GM12864 (cell line): ENCODE results near the gene SERPINB12.

Experiments used
- DNase-seq: peaks from one replicate; pipeline ENCODE4 v3.0.0-alpha.2; 2011; ENCODE audit warnings: low read depth
- H3K4me3 ChIP-seq: 2 replicates; pipeline ENCODE4 v1.5.1; 2011; ENCODE audit warnings: mild to moderate bottlenecking, low read depth, low read length, control low read depth
- TF ChIP-seq, protein P1 (sequence below): IDR thresholded peaks from 2 replicates; pipeline ENCODE4 v1.5.1; 2011; ENCODE audit warnings: low read depth, mild to moderate bottlenecking, moderate library complexity, low read length, control low read depth, inconsistent platforms; ENCODE audit errors: missing control alignments

SERPINB12 gene

DNA sequence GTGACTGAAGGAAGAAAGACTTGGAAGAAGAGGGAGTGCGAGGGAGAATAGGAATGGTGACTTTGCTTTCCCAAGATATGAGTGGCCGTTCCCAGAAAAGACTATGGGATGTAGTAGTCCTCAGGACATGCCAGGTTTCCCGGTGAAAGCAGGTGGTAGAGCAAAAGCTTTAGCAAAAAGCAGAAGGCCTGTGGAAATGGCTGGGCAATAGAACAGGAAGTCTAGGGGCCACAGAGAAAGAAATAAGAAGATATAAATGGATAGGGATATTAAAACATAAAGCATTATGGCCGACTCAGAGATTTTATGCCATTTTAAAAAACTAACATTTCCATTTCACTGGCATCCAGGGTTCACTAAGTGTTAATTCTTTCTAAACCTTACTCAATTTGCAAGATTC lies 43.8 kb downstream of the SERPINB12 start:
- no peak for DNase-seq
- H3K4me3 ChIP-seq: no peak overlapping the region
- TF ChIP-seq, protein P1, sequence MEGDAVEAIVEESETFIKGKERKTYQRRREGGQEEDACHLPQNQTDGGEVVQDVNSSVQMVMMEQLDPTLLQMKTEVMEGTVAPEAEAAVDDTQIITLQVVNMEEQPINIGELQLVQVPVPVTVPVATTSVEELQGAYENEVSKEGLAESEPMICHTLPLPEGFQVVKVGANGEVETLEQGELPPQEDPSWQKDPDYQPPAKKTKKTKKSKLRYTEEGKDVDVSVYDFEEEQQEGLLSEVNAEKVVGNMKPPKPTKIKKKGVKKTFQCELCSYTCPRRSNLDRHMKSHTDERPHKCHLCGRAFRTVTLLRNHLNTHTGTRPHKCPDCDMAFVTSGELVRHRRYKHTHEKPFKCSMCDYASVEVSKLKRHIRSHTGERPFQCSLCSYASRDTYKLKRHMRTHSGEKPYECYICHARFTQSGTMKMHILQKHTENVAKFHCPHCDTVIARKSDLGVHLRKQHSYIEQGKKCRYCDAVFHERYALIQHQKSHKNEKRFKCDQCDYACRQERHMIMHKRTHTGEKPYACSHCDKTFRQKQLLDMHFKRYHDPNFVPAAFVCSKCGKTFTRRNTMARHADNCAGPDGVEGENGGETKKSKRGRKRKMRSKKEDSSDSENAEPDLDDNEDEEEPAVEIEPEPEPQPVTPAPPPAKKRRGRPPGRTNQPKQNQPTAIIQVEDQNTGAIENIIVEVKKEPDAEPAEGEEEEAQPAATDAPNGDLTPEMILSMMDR: no peak

DNA sequence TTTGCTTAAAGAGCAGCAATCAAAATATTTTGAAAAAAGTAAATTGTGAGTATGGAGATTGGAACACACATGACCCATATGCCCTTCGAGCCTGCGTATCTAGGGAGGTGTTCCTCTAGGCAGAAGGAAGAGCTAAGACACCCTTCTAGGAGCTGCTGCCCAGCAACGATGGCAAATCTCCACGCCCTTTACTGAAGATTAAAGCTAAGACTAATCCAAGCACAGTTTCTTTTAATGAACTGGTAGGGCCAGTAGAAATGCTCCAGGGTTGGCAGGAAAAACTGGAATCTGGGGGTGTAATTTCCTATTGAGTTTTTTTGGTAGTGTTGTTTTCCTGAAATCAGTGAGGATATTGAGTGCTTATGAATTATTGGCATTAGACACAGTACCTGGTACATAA lies 44.3 kb downstream of the SERPINB12 start:
- DNase-seq: no peak
- TF ChIP-seq, protein P1: no peak
- no peak overlapping the region for H3K4me3 ChIP-seq

DNA sequence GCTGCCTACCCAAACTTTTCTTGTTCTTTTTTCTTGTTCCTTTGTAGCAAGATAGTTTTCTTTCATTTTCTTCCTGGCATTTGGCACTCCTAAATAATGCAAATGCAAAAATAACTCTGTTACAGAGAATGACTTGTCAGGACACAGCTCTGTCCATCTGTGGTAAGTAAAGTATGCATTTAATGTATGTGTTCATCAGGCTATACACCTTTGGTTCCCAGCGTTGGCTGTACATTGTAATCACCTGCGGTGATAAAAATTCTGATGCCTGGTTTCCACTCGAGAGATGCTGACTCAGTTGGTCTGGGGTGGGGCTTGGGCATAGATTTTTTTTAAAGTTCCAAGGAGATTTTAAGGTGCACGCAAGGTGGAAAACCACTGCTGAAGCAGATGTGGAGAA lies 44.8 kb downstream of the SERPINB12 start, which contains the start of gene SERPINB13:
Gene SERPINB13, plus strand, starts transcription at position 378 of the 400 bp plus-strand sequence. CDS start 1,325 bp downstream, outside the sequence.
- TF ChIP-seq, protein P1: no peak
- DNase-seq: no peak
- no peak within 1 kb of the TSS for H3K4me3 ChIP-seq

DNA sequence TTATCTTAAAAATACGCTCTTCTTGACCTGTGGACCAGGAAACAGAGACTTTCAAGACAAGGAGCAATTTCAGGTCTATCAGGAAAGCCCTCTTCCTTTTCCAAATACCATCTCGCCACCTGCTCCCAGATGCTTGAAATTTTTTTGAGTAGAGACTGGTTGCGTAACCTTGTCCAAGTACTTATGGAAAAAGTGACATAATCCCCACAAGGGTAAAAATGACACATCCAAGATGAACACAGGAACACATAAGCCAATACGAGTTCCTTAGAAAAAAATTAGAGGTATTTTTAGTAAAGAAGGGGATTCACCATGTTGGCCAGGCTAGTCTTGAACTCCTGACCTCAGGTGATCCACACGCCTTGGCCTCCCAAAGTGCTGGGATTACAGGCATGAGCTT lies 46.7 kb downstream of the SERPINB12 start:
- no peak for DNase-seq
- TF ChIP-seq, protein P1: no peak
- no peak overlapping the region for H3K4me3 ChIP-seq

DNA sequence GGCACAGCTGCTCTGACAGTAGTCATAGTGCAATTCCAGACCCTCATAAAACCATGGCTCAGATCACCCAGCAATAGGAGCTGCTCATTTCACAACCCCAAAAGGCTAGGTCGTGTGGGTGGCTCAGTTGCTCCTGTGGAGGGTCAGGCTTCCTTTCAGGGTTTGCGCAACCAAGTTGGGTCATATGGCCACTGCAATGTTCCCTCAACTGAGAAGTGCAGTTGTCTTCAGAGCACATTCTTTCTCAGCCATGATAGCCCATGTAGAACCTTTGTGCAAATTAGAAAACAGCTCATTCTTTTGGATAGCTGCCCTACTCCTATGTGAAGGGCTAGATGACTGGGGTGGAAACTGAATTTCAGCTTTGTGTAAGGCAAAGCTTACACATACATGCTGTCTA lies 48.2 kb downstream of the SERPINB12 start:
- DNase-seq: no peak
- TF ChIP-seq, protein P1: no peak
- H3K4me3 ChIP-seq: no peak overlapping the region

DNA sequence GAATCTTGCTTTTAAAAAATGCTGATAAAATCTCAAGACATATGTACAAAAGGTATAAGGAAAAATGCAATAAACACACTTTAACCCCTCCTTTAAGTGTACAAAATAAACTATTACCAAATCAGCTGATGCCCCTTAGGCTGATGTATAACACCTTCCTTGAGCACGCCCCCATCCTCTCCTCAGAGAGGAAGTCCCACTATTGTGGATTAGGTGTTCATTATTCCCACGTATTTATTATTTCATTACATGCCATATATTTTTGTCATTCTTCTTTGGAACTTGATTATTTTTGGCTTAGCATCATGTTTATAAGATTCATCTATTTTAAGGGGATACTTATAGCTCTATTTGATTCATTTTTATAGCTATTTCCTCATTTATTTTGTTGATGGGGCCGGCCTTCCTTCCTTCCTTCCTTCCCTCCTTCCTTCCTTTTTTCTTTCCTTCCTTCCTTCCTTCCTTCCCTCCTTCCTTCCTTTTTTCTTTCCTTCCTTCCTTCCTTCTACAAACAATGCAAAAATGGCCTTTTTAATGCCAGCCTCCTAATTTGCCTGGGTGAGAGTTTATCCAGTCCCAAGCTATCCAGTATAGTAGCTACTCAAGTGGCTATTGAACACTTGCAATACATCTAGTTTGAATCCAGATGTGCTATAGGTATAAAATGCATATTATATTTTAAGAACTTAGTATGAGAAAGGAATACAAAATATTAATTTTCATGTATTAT lies 49.0 kb downstream of the SERPINB12 start:
- H3K4me3 ChIP-seq: no peak overlapping the region
- TF ChIP-seq, protein P1: no peak
- no peak for DNase-seq

DNA sequence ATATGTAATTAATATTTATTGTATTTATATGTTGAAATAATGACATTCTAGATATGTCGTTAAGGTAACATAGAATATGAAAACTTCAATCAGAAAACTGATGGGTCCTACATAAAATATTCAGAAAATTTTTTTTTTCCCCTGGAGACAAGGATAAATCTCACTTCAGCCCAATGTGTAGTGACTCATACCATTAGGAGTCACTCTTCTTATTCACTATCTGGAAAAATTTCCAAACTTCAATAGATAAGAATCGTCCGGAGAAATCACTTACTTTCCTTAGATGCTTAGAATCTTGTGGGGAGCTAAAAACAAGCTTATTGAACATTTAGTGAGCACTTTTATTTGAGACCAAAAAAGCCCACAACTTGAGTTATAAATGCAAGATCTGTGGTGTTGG lies 49.6 kb downstream of the SERPINB12 start:
- no peak for DNase-seq
- H3K4me3 ChIP-seq: no peak overlapping the region
- TF ChIP-seq, protein P1: no peak
